Measurements from ENCODE around the gene MIPOL1. TPM values are rescaled to one million over a fixed set of nuclear protein-coding genes. Genes with fewer than 3 reads are reported as not detected.

The MIPOL1 gene
- total and polyA plus RNA-seq, 2 of the 13 experiments (the other 11 are each of a cell fraction or from before 2014, with no cell fraction given) = 8.6 to 34.2 TPM

GRCh38 chr14:37539992-37540391 is 342.3 kb downstream of the MIPOL1 start:
- Histone ChIP-seq H3K27ac (ENCODE audit: extremely low read length, insufficient read depth, low read length) (no peak overlapping the region), H3K4me3 (replicated peaks in 1 of 3; ENCODE audit: insufficient read depth in 1 of 3, low read depth in 2 of 3, low read length in 3 of 3) (no peak overlapping the region), H2AFZ (ENCODE audit: low read length) (no peak overlapping the region), H3K4me1 (ENCODE audit: insufficient read depth, low read length) (peaks cover under 1% of the 10 kb centered on the region; the same call in 1 of the 2 replicates), H3K27me3 (ENCODE audit: control insufficient read depth in 1 of 2, insufficient read depth in 2 of 2, low read length in 2 of 2) (no peaks in the 10 kb centered on the region), H3K36me3 (replicated peaks in 1 of 2; ENCODE audit: control insufficient read depth in 1 of 2, insufficient read depth in 2 of 2, low read length in 2 of 2) (no peaks in the 10 kb centered on the region), H3K4me2 (ENCODE audit: low read depth, low read length) (no peak overlapping the region), H3K79me2 (ENCODE audit: insufficient read depth, low read length) (no peaks in the 10 kb centered on the region), H3K9ac (ENCODE audit: insufficient read depth, low read depth, low read length) (no peak overlapping the region), H3K9me3 (ENCODE audit: low read length) (no peaks in the 10 kb centered on the region), H4K20me1 (ENCODE audit: insufficient read depth, low read length) (no peaks in the 10 kb centered on the region)
- CTCF ChIA-PET (ENCODE audit: low intra/inter-chr PET ratio, low total read pairs) = no interaction called here
- WGBS (ENCODE audit: low lambda C conversion rate) = 87% methylated on average over 1 of the region's 1 CpG
- DNase-seq (ENCODE audit: low spot score) (no peak), FAIRE-seq (no peak), ATAC-seq (no peak)
- intact Hi-C loops (cut with micrococcal nuclease; ENCODE audit: unreplicated experiment) (no loop called here), in situ Hi-C loops (cut with HindIII; ENCODE audit: extremely low pct_ligation_motif_present, low pct_unique_long_range_greater_than_20kb) (no loop called here)
- POLR2A ChIA-PET = no interaction called here
- no TSS peak for BruUV-seq (replicated peaks)
- TF ChIP-seq ARID4A (CRISPR knock-in tag; IDR thresholded peaks at IDR 0.05; ENCODE audit: borderline replicate concordance) = no peak
- TF ChIP-seq MED8 (CRISPR knock-in tag; IDR thresholded peaks at IDR 0.05; ENCODE audit: insufficient replicate concordance) = no peak
- TF ChIP-seq HMGXB4 (CRISPR knock-in tag; IDR thresholded peaks at IDR 0.05; ENCODE audit: borderline replicate concordance in 1 of 2, low read depth in 1 of 2) = no peak
- TF ChIP-seq, protein P1, sequence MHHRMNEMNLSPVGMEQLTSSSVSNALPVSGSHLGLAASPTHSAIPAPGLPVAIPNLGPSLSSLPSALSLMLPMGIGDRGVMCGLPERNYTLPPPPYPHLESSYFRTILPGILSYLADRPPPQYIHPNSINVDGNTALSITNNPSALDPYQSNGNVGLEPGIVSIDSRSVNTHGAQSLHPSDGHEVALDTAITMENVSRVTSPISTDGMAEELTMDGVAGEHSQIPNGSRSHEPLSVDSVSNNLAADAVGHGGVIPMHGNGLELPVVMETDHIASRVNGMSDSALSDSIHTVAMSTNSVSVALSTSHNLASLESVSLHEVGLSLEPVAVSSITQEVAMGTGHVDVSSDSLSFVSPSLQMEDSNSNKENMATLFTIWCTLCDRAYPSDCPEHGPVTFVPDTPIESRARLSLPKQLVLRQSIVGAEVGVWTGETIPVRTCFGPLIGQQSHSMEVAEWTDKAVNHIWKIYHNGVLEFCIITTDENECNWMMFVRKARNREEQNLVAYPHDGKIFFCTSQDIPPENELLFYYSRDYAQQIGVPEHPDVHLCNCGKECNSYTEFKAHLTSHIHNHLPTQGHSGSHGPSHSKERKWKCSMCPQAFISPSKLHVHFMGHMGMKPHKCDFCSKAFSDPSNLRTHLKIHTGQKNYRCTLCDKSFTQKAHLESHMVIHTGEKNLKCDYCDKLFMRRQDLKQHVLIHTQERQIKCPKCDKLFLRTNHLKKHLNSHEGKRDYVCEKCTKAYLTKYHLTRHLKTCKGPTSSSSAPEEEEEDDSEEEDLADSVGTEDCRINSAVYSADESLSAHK (CRISPR knock-in tag; IDR thresholded peaks at IDR 0.05; ENCODE audit: borderline replicate concordance) = no peak
- no peak for TF ChIP-seq ZNF343 (CRISPR knock-in tag; IDR thresholded peaks at IDR 0.05)
- no peak for TF ChIP-seq ZNF407 (CRISPR knock-in tag; IDR thresholded peaks at IDR 0.05; ENCODE audit: not compliant biosample characterization)
